A549 (cell line): ENCODE data around the gene SORL1.

Experiments used
- CTCF ChIP-seq: fragments of >200 bp; sonication (Bioruptor Twin); formaldehyde crosslinking; IDR thresholded peaks from 3 replicates; pipeline ENCODE4 v1.5.1; 2016
- EP300 ChIP-seq, 2 experiments: fragments of >200 bp; sonication (Bioruptor Twin); formaldehyde crosslinking; IDR thresholded peaks; 2 replicates in 1 of 2; 3 replicates in 1 of 2; pipeline ENCODE4 v1.6.1; 2016 to 2017
- MAFK ChIP-seq: fragments of 450-650 bp; IDR thresholded peaks from 2 replicates; pipeline ENCODE4 v1.6.1; 2014; ENCODE audit not compliant: partially characterized antibody
- PBX3 ChIP-seq: IDR thresholded peaks from 2 replicates; pipeline ENCODE4 v1.6.1; 2012

- no peak for TF ChIP-seq EP300 (IDR thresholded peaks at IDR 0.05)
- TF ChIP-seq CTCF: no peak
- no peak for TF ChIP-seq MAFK
- no peak for TF ChIP-seq PBX3
These were observed 86.9 kb downstream of the SORL1 start for GRCh38 chr11:121539000-121539399.
